GM12891 (cell line): ENCODE results near the gene BEND3.

Experiments used
- POLR2A ChIP-seq: IDR thresholded peaks from 2 replicates; pipeline ENCODE4 v1.6.1; 2011; ENCODE audit warnings: low read depth, low read length, control low read depth
- POLR2AphosphoS5 ChIP-seq: IDR thresholded peaks from 2 replicates; pipeline ENCODE4 v1.6.1; 2011; ENCODE audit warnings: low read depth, low read length, control low read depth
- SPI1 ChIP-seq: IDR thresholded peaks from 2 replicates; pipeline ENCODE4 v1.6.1; 2011; ENCODE audit warnings: low read depth, low read length, control low read depth
- TAF1 ChIP-seq: IDR thresholded peaks from 2 replicates; pipeline ENCODE4 v1.6.1; 2011; ENCODE audit warnings: low read depth, low read length, control low read depth

DNA sequence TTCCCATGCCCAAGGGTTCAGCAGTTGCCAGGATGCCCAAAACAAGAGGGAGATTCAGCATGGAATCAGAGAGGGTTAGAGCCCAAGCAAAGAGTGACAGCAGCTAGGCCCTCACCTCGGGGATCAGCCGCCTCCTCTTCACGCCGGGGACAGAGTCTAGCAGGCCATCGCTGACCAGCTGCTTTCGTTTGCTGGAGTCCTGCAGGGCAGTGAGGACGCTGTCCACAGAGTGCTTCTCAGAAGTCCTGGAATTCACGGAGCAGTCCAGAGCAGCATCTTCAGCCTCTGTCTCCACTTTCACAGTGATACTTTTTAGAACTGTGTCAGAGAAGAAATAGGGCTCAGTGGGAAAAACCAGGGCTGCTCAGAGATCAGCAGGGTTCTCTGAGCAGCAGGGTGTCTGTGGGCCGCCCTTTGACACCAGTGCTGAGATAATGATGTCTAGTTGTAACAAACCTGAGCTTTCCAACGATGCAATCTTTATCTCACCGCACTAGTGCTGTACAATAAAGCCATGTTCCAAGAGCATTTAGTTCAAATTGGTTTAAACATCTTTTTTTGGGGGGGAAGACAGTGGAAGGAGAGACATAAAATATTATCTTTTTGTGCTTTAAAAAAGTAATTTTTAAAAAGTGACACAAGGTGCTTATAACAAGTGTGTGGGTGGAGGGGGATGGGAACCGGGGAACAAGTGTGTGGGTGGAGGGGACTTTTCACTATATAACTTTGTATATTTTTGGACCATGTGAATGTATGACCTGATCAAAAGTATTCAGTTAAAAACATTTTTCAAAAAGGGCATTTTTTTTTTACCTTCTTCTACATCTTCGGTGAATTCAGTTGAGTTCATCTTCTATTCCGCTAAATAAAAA lies 16.6 kb downstream of the BEND3 start:
- no peak for TF ChIP-seq SPI1
- TF ChIP-seq POLR2A = no peak; the same call in 1 of the 2 replicates
- TF ChIP-seq POLR2AphosphoS5 = no peak
- TF ChIP-seq TAF1 = no peak
